ENCODE results near the gene SLC16A12.
"Not testable (repeated sequence)": the region's sequence is repeated elsewhere in the genome, so short reads cannot be mapped to it uniquely, and the experiment has no call there.

The SLC16A12 gene

DNA sequence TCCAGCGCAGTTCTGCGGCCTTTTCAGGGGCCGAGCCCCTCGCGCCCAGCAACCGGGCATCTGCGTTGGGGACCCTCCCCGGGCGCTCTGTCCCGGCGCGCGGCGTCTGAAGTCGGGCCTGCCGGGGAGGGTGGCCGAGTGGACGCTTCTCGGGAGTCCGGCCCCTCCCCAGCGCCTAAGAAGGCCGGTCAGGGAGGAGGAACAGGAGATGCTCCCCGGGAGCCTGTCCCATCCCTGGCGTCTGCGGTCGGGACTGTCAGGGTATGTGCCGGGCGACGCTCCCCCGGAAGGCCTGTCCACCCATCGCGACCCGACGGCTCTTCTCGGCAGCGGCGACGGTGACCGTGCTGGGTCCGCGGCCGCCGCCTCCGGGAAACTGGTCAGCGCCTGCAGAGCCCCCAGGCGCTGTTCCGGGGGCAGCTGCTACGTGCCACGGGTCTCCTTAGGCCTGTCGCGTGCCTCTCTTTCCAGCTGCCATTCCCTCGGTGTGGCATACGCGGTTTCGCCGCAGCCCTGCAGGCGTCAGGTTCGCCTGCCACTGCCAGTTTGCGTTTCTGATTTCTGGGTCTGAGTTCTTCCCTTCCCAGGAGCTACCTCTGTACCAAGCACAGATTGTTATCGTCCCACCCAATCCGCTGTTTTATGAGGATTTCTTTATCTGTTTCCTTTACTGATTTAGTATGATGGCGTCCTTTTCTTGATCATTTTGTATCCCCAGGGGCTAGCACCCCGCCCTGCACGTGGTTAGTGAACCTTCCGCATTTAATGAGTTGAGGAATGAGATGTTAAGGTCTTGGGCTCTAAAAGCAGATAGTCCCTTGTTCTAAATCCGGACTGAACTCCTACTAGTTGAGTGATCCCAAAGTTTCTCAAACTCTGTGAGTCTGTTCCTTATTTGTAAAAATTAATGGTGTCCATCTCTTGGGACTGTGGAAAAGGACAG, 120.2 kb downstream of the SLC16A12 start:
- DNase-seq = peak; percentile 5

DNA sequence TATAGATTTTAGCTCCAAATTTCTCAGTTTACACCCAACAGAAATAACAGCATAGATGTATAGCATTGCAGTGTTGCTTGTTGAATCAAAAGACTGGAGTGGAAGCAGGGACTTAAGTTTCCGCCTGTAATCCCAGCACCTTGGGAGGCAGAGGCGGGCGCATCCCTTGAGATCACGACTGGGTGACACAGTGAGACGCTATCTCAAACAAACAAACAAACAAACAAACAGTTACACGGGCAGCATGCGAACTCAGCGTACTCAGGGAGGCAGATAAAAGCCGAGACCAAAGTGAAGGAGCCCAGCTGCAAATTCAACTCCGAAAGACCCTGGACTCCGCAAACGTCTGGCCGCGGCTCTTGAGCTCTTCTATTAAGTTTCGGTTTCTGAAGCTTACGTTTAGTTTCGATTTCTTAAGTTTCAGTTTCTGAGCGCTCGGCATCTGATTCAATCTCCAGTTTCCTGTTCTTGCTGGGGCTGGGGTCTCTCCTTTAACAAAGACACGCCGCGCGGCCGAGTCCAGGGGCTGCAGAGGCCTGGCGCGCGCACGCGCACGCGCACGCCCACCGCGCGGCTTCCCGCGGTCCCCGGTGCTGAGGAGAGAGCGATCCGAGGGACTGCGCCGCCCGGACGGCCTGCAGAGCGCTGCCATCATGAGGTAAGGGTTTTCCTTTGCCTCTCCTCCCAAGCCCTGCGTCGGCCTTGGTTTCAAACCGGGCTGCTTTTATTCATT, 121.1 kb downstream of the SLC16A12 start, which contains the start of gene IFIT5:
Gene IFIT5 (plus strand): TSS at position 423 of the 733 bp plus-strand sequence. CDS start 231 bp downstream, at position 654.
- peak; percentile 52 for DNase-seq

DNA sequence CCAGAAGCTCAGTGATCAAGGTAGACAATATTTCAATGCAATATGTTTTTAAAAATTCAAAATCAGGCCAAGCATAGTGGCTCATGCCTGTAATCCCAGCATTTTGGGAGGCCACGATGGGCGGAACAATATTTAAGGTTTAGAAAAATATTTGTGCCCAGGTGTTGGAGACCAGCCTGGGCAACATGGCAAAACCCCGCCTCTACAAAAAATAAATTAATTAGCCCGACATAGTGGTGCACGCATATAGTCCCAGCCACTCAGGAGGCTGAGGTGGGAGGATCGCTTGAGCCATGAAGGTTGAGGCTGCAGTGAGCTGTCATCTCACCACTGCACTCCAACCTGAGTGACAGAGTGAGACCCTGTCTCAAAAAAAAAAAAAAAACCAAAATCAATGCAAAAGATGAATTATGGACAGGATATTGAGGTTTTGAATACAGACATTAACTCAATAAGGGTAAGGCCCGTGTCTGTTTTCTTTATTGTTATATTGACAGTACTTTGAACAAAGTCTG, 121.9 kb downstream of the SLC16A12 start:
- DNase-seq = no peak

DNA sequence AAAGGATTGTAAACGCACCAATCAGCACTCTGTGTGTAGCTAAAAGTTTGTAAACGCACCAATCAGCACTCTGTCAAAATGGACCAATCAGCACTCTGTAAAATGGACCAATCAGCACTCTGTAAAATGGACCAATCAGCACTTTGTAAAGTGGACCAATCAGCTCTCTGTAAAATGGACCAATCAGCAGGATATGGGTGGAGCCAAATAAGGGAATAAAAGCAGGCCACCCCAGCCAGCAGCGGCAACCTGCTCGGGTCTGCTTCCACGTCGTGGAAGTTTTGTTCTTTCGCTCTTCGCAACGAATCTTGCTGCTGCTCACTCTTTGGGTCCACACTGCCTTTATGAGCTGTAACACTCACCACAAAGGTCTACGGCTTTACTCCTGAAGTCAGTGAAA, 123.1 kb downstream of the SLC16A12 start:
- not testable (repeated sequence) for DNase-seq

DNA sequence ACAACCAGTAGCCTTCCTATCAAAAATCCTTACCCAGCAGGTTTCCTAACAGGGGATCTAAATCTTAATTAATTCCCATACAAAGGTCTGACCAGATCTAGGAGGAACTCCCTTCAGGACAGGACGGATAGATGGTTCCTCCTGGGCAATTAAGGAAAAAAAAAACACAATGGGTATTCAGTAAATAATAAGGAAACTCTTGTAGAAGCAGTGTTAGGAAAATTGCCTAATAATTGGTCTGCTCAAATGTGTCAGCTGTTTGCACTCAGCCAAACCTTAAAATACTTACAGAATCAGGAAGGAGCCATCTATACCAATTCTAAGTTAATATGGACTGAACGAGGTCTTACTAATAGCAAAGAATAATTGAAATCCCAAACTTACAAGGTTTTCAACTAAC, 124.3 kb downstream of the SLC16A12 start:
- DNase-seq = not testable (repeated sequence)

DNA sequence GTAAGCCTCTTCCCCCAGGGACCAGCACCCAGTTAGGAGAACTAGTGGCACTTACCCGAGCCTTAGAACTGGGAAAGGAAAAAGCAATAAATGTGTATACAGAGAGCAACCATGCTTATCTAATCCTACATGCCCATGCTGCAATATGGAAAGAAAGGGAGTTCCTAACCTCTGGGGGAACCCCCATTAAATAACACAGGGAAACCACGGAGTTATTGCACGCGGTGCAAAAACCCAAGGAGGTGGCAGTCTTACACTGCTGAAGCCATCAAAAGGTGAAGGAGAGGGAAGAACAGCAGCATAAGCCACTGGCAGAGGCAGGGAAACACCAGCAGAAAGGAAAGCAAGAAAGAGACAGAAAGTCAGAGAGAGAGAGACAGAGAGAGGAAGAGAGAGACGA, 124.8 kb downstream of the SLC16A12 start:
- not testable (repeated sequence) for DNase-seq

DNA sequence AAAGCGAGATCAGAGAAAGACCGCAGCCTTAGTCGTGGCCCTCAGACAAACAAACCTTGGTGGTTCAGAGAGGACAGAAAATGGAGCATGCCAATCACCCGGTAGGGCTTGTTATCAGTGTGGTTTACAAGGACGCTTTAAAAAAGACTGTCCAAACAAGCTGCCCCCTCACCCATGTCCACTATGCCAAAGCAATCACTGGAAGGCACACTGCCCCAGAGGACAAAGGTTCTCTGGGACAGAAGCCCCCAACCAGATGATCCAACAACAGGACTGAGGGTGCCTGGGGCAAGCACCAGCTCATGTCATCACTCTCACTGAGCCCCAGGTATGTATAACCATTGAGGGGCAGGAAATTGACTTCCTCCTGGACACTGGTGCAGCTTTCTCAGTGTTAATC, 126.1 kb downstream of the SLC16A12 start:
- DNase-seq = not testable (repeated sequence)

DNA sequence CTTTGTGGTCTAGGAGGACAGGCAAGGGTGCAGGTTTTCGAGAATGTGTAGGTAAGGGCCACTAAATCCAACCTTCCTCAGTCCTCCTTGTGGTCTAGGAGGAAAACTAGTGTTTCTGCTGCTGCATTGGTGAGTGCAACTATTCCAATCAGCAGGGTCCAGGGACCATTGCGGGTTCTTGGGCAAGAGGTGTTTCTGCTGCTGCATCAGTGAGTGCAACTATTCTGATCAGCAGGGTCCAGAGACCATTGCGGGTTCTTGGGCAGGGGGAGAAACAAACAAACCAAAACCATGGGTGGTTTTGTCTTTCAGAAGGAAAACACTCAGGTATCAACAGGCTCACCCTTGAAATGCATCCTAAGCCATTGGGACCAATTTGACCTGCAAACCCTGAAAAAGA, 127.6 kb downstream of the SLC16A12 start:
- DNase-seq = not testable (repeated sequence)

DNA sequence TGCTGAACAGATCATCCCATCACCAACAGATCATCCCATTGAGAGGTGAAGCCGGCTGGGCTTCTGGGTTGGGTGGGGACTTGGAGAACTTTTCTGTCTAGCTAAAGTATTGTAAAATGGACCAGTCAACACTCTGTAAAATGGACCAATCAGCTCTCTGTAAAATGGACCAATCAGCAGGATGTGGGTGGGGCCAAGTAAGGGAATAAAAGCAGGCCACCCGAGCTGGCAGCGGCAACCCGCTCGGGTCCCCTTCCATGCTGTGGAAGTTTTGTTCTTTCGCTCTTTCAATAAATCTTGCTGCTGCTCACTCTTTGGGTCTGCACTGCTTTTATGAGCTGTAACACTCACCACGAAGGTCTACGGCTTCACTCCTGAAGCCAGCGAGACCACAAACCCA, 129.2 kb downstream of the SLC16A12 start:
- not testable (repeated sequence) for DNase-seq

DNA sequence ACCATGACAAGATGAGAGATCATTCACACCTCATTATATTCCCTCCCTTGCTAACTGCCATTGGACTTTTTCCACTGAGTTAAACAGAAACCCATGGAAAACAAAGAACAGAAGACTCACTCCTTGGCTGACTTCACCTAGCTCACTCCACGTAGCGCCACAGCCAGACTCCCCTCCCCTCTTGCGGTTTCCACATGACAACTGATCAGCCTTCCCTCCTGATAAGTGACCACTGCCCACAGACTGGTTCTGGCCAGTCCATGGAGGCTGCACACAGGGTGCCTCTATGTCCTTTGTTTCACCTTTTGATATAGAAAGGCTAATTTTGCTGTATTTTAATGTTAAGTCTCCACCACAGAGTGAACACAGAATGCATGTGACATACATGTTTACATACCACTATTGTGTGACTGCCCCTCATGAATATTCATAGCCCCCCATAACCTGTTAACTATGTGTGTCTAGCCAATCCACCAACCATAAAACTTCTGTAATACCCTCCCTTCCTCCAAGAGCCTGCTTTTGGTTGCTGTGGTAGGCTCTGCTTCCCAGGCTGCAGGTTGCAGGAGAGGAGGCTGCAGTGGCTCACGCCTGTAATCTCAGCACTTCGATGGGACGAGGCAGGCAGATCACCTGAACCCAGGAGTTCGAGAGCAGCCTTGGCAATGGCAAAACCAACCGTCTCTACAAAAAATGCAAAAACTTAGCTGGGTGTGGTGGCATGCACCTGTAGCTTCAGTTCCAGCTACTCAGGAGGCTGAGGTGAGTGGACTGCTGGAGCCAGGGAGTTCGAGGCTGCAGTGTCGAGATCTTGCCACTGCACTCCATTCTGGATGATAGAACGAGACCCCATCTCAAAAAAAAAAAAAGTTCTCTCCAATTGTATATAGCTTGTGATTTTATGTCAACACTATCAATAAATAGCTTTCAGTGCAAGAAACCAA, 131.0 kb downstream of the SLC16A12 start:
- DNase-seq = no peak

DNA sequence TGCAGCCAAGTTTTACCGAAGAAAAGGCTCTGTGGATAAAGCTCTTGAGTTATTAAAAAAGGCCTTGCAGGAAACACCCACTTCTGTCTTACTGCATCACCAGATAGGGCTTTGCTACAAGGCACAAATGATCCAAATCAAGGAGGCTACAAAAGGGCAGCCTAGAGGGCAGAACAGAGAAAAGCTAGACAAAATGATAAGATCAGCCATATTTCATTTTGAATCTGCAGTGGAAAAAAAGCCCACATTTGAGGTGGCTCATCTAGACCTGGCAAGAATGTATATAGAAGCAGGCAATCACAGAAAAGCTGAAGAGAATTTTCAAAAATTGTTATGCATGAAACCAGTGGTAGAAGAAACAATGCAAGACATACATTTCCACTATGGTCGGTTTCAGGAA, 132.4 kb downstream of the SLC16A12 start:
- DNase-seq = no peak

DNA sequence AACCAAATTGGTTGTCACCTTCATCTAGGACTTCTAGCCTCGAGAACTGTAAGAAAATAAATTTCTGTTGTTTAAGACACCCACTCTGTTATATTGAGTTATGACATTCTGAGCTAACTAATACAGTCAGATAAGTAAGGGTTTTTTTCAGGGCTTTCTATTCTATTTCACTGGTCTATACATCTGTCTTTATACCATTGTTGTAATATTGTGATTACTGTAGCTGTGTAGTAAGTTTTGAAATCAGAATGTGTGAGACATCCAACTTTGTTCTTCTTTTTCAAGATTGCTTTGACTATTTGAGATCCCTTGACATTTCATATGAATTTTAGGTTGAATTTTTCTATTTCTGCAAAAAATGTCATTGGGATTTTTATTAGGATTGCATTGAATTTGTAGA, 135.4 kb downstream of the SLC16A12 start:
- no peak for DNase-seq

DNA sequence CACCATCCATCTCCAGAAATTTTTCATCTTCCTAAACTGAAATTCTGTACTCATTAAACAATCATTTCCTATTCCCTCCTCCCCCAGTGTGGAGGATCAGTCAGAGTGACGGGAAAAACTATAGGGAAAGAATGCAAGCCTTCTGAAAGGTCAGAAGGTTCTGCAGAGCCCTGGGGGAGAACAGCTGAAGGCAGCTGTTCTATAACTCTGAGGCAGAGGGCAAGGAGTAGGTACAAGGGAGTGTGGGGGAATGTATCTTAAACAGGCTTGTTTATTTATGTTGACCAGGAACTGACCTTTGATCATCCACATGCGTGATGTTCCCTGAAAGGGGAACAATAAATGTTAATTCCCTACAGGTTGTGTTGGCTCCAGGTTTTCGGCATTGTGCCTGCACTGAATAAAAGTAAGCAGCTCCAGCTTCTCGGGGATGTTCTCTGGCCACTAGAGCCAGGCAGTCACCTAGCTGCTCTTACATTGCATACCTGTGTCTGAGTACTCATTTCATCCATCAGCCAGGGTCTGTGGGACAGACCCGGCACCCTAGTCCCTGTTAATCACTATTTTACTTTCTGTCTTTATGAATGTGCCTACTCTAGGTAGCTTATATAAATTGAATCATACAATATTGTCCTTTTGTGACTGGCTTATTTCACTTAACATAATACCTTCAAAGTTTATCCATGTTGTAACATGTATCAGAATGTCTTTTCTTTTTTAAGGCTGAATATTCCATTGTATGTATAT, 137.2 kb downstream of the SLC16A12 start:
- no peak for DNase-seq

DNA sequence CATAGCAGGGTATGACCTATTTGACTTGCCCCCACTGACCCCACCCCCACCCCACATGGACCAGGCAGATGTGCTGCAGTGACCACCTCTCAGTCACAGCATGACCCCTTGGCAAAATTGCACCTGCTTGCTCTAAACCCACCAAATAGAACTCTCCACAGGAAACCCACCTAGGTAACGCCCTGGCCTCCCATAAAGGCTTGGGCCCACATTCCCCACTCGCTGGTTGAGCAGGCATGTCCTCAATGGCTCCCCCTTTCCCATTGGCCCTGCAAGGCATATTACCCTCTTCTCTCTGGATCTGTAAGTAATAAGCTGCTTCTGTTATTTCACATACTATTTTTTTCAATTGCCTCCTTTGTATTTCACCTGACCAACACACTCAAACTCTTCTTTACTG, 140.3 kb downstream of the SLC16A12 start:
- DNase-seq = no peak

DNA sequence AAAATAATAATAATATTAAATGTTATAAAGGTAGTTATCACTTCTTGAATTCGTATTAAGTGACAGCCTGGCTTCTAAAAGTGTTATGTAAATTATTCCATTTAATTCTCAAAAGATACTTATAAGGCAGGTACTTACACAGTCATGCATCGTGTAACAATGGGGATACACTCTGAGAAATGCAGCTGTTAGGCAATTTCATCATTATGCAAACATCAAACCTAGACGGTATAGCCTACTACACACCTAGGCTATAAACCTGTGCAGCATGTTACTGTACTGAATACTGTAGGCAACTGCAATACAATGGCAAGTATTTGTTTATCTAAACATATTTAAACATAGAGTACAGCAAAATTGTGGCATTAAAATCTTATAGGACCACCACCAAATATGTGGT, 141.5 kb downstream of the SLC16A12 start:
- no peak for DNase-seq

DNA sequence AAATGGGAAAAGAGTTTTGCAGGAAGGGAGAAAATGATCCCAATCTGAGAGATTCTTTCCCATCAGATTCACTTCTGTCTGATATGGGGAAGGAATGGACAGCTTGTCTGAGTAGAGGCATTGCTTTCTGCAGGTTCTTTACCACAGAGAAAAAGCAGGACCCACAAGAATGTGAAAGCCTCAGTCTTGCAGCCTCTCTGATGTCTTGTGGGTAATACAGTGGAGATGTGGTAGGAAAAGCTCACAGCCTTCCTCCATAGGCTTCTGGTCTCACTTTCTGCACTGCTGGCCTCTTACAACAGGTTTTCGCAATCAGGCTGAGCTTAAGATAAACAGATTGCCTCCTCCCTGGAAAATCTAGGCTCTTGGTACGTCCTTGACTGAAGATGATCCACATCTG, 142.4 kb downstream of the SLC16A12 start:
- no peak for DNase-seq

DNA sequence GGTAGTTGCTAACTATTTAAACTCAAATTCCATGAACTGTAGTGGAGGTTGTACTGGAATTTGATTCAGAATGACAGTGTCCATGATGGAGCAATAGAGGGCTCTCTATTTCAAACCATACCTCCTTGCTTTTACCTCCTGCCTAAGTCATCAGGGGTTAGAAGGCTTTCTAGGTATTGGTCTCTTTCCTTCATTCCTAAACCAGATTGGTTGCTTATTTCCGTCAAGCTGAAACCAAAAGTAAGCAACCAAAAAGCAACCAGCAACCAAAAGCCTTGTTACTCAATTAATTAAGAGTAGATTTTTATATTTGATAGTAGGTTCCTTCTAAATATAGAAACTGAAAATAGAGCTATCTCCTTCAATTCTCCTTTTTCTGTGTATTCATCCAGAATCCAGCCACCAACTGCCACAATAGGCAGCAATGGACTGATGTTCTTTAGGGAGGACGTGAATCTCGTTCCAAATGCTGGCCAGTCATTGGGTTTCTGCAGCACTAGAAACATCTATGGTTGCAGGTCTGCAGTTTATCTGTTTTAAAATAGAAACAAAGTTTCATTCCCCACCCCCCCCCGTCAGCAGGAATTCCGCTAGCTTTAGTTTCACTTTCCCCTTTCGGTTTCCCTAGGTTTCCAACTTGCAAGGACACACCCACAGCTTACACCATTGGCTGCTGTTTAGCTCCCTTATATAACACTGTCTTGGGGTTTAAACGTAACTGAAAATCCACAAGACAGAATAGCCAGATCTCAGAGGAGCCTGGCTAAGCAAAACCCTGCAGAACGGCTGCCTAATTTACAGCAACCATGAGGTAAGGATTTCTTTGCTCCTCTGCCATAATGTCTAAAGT, 143.3 kb downstream of the SLC16A12 start, which contains the start of gene IFIT1:
Gene IFIT1 (plus strand): TSS at position 717 of the 850 bp plus-strand sequence. CDS start 90 bp downstream, at position 807.
- DNase-seq = peak; percentile 15

DNA sequence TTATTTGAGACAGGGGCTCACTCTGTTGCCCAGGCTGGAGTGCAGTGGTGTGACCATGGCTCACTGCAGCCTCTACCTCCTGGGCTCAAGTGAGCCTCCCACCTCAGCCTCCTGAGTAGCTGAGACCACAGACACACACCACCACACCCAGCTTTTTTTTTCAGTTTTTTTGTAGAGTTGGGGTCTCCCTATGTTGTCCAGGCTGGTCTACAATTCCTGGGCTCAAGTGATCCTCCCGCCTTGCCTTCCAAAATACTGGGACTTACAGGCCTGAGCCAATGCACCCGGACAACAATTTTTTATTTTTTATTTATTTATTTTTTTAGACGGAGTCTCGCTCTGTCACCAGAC, 144.2 kb downstream of the SLC16A12 start:
- not testable (repeated sequence) for DNase-seq

DNA sequence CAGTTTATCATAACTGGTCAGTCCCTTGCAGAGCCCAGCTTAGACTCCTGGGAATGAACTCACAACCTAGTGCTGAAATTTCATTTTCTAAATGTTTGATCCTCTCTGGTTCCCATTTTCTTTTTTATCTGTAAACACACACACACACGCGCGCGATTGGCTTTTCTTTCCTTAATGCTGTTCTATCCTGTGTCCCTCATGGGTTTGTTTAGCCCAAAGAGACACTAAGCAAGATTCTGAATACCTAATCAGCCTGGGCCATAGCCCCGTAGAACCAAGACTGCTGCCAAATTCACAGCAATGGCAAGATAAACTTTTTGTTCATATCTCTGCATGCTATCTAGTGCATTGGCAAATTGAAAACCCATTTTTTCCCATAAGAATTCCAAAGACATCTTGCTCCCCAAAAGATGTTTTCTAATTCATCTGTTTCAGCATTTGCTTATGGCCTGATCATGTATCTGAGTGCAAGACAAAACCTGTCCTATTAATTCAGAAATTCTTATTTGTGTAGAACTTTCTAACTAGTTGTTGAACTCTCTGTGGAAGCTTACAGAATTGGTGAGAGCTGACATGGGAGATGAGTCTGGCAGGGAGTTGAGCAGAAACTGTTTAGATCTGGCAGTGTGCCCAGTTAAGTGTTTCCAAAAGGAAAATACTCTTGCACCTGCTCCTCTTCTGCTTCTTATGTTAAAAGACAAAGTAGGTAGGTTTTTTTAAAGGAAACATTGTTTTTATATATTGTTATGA, 144.7 kb downstream of the SLC16A12 start:
- DNase-seq = peak; percentile 1

DNA sequence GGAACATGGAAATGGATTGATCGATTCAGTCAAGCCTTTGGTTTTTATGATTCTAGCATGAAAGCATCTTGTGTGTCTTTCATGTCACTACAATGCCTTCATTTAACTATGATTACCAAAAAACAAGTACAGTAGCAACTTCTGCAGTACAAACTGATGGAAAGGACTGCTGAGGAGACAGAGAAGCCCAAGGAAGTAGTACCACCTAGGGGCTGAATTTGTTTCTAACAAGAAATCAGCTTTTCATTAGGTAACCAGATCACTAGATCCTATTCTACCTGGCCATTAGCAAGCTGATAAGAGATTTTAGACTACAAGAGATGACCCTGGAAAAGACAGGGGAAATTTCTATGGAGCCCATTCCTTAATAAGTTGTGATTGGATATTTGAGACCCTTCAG, 146.1 kb downstream of the SLC16A12 start:
- DNase-seq = peak; percentile 1
